Measurements from ENCODE around the gene DNAH6. TPM values are rescaled to one million over a fixed set of nuclear protein-coding genes. Genes with fewer than 3 reads are reported as not detected.
A peak's percentile ranks its signal among the peaks of the same experiment; 100 is the strongest.

Gene DNAH6
- total RNA-seq, 2 experiments from 2014 or later: 0.68 to 0.89 TPM

GRCh38 chr2:84833481-84834150 is 317.3 kb downstream of the DNAH6 start:
- Mint-ChIP-seq H3K4me3 (peak overlapping the region; percentile 73), H3K36me3 (ENCODE audit: low read depth) (peaks cover 64% of the 10 kb centered on the region), H3K27me3 (ENCODE audit: low read depth) (no peaks in the 10 kb centered on the region), H3K27ac (peak overlapping the region; percentile 93), H3K4me1 (ENCODE audit: low read depth) (peaks cover 22% of the 10 kb centered on the region), H3K9me3 (ENCODE audit: insufficient read depth) (peaks cover 14% of the 10 kb centered on the region)
- ChIA-PET POLR2A (interaction anchor here (0.6 to 1.0 kb wide), 2 partner anchors 44 to 51 kb away, joined by 3 read pairs; no protein-coding TSS in a partner anchor), CTCF (interaction anchor here (0.6 to 3.2 kb wide), 9 partner anchors 8 to 92 kb away, joined by 3 to 19 read pairs (median 4); no protein-coding TSS in a partner anchor)
- ATAC-seq (peak; percentile 41), DNase-seq (no peak)

GRCh38 chr2:84836215-84836614 is 319.9 kb downstream of the DNAH6 start:
- no peak for ATAC-seq
- ChIA-PET POLR2A (no interaction called here), CTCF (interaction anchor here (0.8 kb wide), 1 partner anchor 90 kb away, joined by 3 read pairs; no protein-coding TSS in a partner anchor)
- H3K4me3 Mint-ChIP-seq: no peak overlapping the region
- H3K9me3 Mint-ChIP-seq (ENCODE audit: insufficient read depth): peaks cover 14% of the 10 kb centered on the region
- H3K4me1 Mint-ChIP-seq (ENCODE audit: low read depth): peaks cover 43% of the 10 kb centered on the region
- no peaks in the 10 kb centered on the region for H3K27me3 Mint-ChIP-seq (ENCODE audit: low read depth)
- DNase-seq: no peak
- H3K36me3 Mint-ChIP-seq (ENCODE audit: low read depth): peaks cover 81% of the 10 kb centered on the region
- H3K27ac Mint-ChIP-seq: no peak overlapping the region

- Mint-ChIP-seq H3K27ac (no peak overlapping the region), H3K4me1 (ENCODE audit: low read depth) (peaks cover 57% of the 10 kb centered on the region), H3K9me3 (ENCODE audit: insufficient read depth) (peaks cover 14% of the 10 kb centered on the region), H3K4me3 (no peak overlapping the region), H3K27me3 (ENCODE audit: low read depth) (no peaks in the 10 kb centered on the region), H3K36me3 (ENCODE audit: low read depth) (peaks cover 77% of the 10 kb centered on the region)
- ATAC-seq (no peak), DNase-seq (no peak)
- CTCF ChIA-PET: interaction anchor here (1.0 to 5.5 kb wide), 9 partner anchors 8 to 208 kb away, joined by 3 to 18 read pairs (median 5); no protein-coding TSS in a partner anchor
- POLR2A ChIA-PET: interaction anchor here (0.6 to 0.7 kb wide), 2 partner anchors 41 to 42 kb away, joined by 3 read pairs; partner anchors contain the start of gene TRABD2A
Measured at GRCh38 chr2:84838434-84839145, 322.3 kb downstream of the DNAH6 start.

GRCh38 chr2:84839851-84840250 is 323.6 kb downstream of the DNAH6 start:
- POLR2A ChIA-PET: interaction anchor here (0.8 to 1.6 kb wide), 2 partner anchors 12 to 122 kb away, joined by 3 to 6 read pairs; no protein-coding TSS in a partner anchor
- H3K27me3 Mint-ChIP-seq (ENCODE audit: low read depth): no peaks in the 10 kb centered on the region
- peaks cover 78% of the 10 kb centered on the region for H3K36me3 Mint-ChIP-seq (ENCODE audit: low read depth)
- CTCF ChIA-PET: interaction anchor here (0.8 to 5.5 kb wide), 6 partner anchors 9 to 86 kb away, joined by 3 to 18 read pairs (median 4); partner anchors contain the start of gene TRABD2A
- ATAC-seq (peak; percentile 11), DNase-seq (no peak)
- H3K4me1 Mint-ChIP-seq (ENCODE audit: low read depth): peaks cover 59% of the 10 kb centered on the region
- H3K4me3 Mint-ChIP-seq: peak overlapping the region; percentile 54
- peaks cover 14% of the 10 kb centered on the region for H3K9me3 Mint-ChIP-seq (ENCODE audit: insufficient read depth)
- H3K27ac Mint-ChIP-seq: peak overlapping the region; percentile 71

- POLR2A ChIA-PET: interaction anchor here (0.8 to 1.6 kb wide), 2 partner anchors 13 to 123 kb away, joined by 3 to 6 read pairs; no protein-coding TSS in a partner anchor
- H3K4me3 Mint-ChIP-seq: peak overlapping the region; percentile 54
Measured at GRCh38 chr2:84840306-84840705, 324.0 kb downstream of the DNAH6 start.

GRCh38 chr2:84841577-84841976 is 325.3 kb downstream of the DNAH6 start:
- DNase-seq (no peak), ATAC-seq (no peak)
- Mint-ChIP-seq H3K4me3 (no peak overlapping the region), H3K4me1 (ENCODE audit: low read depth) (peaks cover 69% of the 10 kb centered on the region), H3K27ac (peak overlapping the region; percentile 71), H3K27me3 (ENCODE audit: low read depth) (no peaks in the 10 kb centered on the region), H3K9me3 (ENCODE audit: insufficient read depth) (peaks cover 7% of the 10 kb centered on the region), H3K36me3 (ENCODE audit: low read depth) (peaks cover 64% of the 10 kb centered on the region)
- POLR2A ChIA-PET: interaction anchor here (0.8 to 1.6 kb wide), 3 partner anchors 14 to 59 kb away, joined by 4 to 6 read pairs (median 5); no protein-coding TSS in a partner anchor
- CTCF ChIA-PET: interaction anchor here (1.0 to 5.5 kb wide), 7 partner anchors 8 to 100 kb away, joined by 3 to 18 read pairs (median 7); no protein-coding TSS in a partner anchor

More at GRCh38 chr2:84840306-84840705, 324.0 kb downstream of the DNAH6 start:
- Mint-ChIP-seq H3K36me3 (ENCODE audit: low read depth) (peaks cover 74% of the 10 kb centered on the region), H3K9me3 (ENCODE audit: insufficient read depth) (peaks cover 14% of the 10 kb centered on the region), H3K4me1 (ENCODE audit: low read depth) (peaks cover 60% of the 10 kb centered on the region), H3K27ac (peak overlapping the region; percentile 71), H3K27me3 (ENCODE audit: low read depth) (no peaks in the 10 kb centered on the region)
- ATAC-seq (peak; percentile 42), DNase-seq (no peak)
- CTCF ChIA-PET: interaction anchor here (0.8 to 5.5 kb wide), 4 partner anchors 9 to 86 kb away, joined by 3 to 18 read pairs (median 4); partner anchors contain the start of gene TRABD2A

GRCh38 chr2:84844141-84844540 is 327.8 kb downstream of the DNAH6 start:
- no peaks in the 10 kb centered on the region for H3K9me3 Mint-ChIP-seq (ENCODE audit: insufficient read depth)
- peaks cover 90% of the 10 kb centered on the region for H3K4me1 Mint-ChIP-seq (ENCODE audit: low read depth)
- DNase-seq (no peak), ATAC-seq (no peak)
- ChIA-PET CTCF (interaction anchor here (1.0 to 9.2 kb wide), 3 partner anchors 11 to 81 kb away, joined by 3 to 68 read pairs (median 3); no protein-coding TSS in a partner anchor), POLR2A (no interaction called here)
- peak overlapping the region; percentile 68 for H3K27ac Mint-ChIP-seq
- H3K36me3 Mint-ChIP-seq (ENCODE audit: low read depth): peaks cover 57% of the 10 kb centered on the region
- H3K27me3 Mint-ChIP-seq (ENCODE audit: low read depth): no peaks in the 10 kb centered on the region
- H3K4me3 Mint-ChIP-seq: no peak overlapping the region

- peaks cover 56% of the 10 kb centered on the region for H3K36me3 Mint-ChIP-seq (ENCODE audit: low read depth)
- H3K4me1 Mint-ChIP-seq (ENCODE audit: low read depth): peaks cover 92% of the 10 kb centered on the region
- DNase-seq (peak; percentile 72), ATAC-seq (peak; percentile 75)
- peak overlapping the region; percentile 38 for H3K4me3 Mint-ChIP-seq
- H3K27me3 Mint-ChIP-seq (ENCODE audit: low read depth): no peaks in the 10 kb centered on the region
- peak overlapping the region; percentile 96 for H3K27ac Mint-ChIP-seq
- no peaks in the 10 kb centered on the region for H3K9me3 Mint-ChIP-seq (ENCODE audit: insufficient read depth)
- CTCF ChIA-PET: interaction anchor here (0.7 to 9.2 kb wide), 20 partner anchors 8 to 348 kb away, joined by 3 to 68 read pairs (median 4); partner anchors contain the start of gene TRABD2A
- POLR2A ChIA-PET: interaction anchor here (1.0 to 2.5 kb wide), 8 partner anchors 11 to 126 kb away, joined by 3 to 13 read pairs (median 5); partner anchors contain the start of gene TRABD2A
Measured at GRCh38 chr2:84846041-84846663, 329.9 kb downstream of the DNAH6 start.

- H3K9me3 Mint-ChIP-seq (ENCODE audit: insufficient read depth): no peaks in the 10 kb centered on the region
- H3K4me3 Mint-ChIP-seq: peak overlapping the region; percentile 38
- peak; percentile 18 for ATAC-seq
- CTCF ChIA-PET: interaction anchor here (0.8 to 9.2 kb wide), 20 partner anchors 8 to 349 kb away, joined by 3 to 68 read pairs (median 4); partner anchors contain the start of gene TRABD2A
- peak; percentile 27 for DNase-seq
- no peaks in the 10 kb centered on the region for H3K27me3 Mint-ChIP-seq (ENCODE audit: low read depth)
- H3K27ac Mint-ChIP-seq: peak overlapping the region; percentile 96
- H3K36me3 Mint-ChIP-seq (ENCODE audit: low read depth): peaks cover 58% of the 10 kb centered on the region
- POLR2A ChIA-PET: interaction anchor here (0.6 to 2.5 kb wide), 7 partner anchors 10 to 67 kb away, joined by 3 to 13 read pairs (median 5); partner anchors contain the start of gene TRABD2A
- peaks cover 92% of the 10 kb centered on the region for H3K4me1 Mint-ChIP-seq (ENCODE audit: low read depth)
Measured at GRCh38 chr2:84846741-84847142, 330.4 kb downstream of the DNAH6 start.

- CTCF ChIA-PET: interaction anchor here (0.9 to 9.2 kb wide), 8 partner anchors 9 to 106 kb away, joined by 3 to 68 read pairs (median 12); partner anchors contain the start of gene TRABD2A
- peak overlapping the region; percentile 38 for H3K4me3 Mint-ChIP-seq
- POLR2A ChIA-PET: interaction anchor here (0.6 to 2.5 kb wide), 4 partner anchors 9 to 68 kb away, joined by 3 to 13 read pairs (median 4); no protein-coding TSS in a partner anchor
- no peaks in the 10 kb centered on the region for H3K27me3 Mint-ChIP-seq (ENCODE audit: low read depth)
- H3K36me3 Mint-ChIP-seq (ENCODE audit: low read depth): peaks cover 63% of the 10 kb centered on the region
- ATAC-seq (no peak), DNase-seq (peak; percentile 22)
- H3K27ac Mint-ChIP-seq: peak overlapping the region; percentile 96
- H3K9me3 Mint-ChIP-seq (ENCODE audit: insufficient read depth): no peaks in the 10 kb centered on the region
- H3K4me1 Mint-ChIP-seq (ENCODE audit: low read depth): peaks cover 93% of the 10 kb centered on the region
Measured at GRCh38 chr2:84847326-84848050, 331.2 kb downstream of the DNAH6 start.
